HG03064 (cell line): ENCODE measurements around the gene MTMR3.

Source experiments
- ATAC-seq: cut with Tn5 transposase; IDR thresholded peaks from one replicate; pipeline ENCODE4 v1.9.1; 2021; ENCODE audit warnings: low read depth; ENCODE audit not compliant: unreplicated experiment

MTMR3 gene

DNA sequence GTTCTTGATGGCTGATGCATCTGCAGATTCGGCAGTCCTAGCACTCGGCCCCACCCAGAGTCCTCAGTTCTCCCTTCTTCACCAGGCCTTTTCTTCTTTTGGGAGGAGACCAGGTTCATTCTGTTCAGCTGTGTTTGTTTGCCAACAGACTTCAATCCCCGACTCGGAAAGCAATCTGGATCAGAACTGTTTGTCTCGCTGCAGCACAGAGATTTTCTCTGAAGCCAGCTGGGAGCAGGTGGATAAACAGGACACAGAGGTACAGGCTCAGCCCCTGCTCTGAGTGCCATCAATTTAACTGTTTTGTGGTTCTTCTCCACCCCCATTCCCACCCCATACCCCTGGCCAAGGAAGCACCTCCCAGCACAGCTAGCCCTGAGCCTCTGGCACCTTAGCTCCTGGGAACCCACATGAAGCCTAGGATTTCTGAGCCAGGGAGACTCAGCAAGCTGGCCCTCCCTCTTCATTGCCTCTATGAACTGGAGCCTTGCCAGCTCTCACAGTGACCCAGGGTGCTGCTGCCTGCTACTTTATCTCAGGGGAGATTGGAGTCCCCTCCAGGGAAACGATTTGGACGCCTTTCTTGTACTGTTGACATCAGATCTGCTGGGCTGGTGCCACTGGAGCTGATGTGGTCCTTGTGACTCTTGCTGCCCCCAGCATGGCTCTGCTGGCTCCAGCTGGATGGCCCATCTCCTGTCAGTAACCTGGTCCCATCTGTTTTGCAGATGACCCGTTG, 139.1 kb downstream of the MTMR3 start:
- ATAC-seq = no peak

GRCh38 chr22:30023099-30023660, 140.2 kb downstream of the MTMR3 start:
- ATAC-seq = no peak

DNA sequence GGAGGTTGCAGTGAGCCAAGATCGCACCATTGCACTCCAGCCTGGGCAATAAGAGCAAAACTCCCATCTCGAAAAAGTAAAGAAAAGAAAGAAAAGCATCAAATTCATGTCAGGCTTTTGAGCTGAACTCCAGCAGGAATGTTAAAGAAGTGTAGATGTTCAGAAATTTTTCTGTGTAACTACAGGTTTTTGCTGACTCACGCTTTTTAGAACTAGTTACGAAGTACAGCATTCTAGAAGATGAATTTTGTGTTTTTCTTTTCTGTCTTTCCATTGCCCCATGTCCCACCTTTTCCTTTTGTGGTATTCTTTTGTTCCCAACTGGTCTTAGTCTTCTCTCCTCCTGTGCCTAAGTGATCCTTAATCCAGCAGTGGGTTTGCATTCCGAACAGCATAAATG, 141.3 kb downstream of the MTMR3 start:
- no peak for ATAC-seq

DNA sequence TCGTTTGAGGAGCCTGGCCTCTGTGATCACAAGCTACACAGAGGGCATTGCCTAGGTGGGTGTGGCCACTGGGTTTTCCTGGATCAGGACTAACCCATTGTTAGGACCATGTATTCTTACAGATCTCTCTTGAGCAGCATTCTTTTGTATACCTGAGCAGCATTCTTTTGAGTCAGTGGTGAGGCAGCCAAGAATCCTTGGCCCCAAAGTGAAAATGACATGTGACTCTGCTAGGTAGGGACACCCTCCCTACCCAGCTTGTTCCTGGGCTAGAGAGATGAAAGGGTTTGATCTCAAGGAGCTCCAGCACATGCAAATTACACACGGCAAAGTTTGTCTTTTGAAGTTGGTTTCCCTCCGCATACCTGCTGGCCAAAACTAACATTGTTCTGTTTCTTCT, 142.2 kb downstream of the MTMR3 start:
- ATAC-seq = no peak

- ATAC-seq = no peak
Measured at GRCh38 chr22:30026756-30027155, 143.8 kb downstream of the MTMR3 start.

DNA sequence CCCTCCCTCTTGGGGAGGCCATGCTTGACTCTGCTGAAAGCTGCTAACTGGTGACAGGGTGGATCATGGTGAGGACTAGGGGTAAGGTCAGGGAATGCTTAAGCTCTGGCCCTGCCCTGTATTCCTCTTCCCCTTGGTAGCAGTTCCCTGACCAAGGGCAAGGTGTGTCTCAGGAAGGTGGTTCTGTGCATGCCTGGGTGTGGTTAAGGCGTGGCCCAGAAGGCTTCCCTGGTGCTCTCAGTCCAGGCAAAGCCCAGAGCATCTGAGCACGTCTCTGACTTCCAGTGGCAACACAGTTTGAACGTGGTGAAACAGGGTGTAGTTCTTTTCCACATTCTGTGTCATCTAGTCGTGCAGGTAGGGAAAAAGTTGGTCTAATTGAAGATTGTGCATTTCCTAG, 144.2 kb downstream of the MTMR3 start:
- ATAC-seq = no peak

DNA sequence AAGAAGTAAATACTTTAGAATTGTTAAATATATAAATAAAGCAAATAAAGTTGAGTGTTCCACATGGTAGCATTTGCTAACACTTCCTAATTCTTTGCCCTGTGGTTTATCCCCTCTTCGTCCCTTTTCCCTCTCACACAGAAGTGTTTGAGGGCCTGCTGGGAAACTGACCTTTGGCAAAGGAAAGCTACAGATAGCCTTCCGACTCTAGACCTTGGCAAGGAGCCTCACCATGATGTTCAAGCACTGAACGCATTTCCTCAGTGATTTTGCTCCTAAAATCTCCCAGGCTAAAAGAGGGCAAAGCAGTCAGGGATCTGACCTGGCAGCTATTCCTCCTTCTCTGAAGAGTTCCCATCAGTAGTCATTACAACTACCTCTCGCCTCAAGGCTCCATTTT, 144.8 kb downstream of the MTMR3 start:
- no peak for ATAC-seq

DNA sequence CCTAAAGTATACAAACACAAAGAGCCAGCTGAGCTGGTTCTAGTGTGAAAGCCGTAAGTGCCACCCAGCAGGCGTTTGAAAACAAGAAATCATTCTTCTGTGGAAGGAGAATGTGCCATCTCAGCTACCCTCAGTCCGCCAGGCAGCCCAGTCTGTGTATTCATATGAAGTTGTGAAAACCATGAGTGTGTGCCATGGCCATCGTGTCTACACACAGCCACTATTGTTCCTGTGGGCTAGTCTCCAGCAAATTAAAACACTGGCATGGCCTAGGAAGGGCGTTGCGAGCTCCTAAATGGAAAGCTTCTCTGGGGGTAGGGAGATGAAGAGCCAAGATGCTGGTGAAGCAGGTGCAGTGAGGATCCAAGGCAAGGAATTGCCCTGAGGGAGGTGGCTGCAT, 145.8 kb downstream of the MTMR3 start:
- no peak for ATAC-seq

DNA sequence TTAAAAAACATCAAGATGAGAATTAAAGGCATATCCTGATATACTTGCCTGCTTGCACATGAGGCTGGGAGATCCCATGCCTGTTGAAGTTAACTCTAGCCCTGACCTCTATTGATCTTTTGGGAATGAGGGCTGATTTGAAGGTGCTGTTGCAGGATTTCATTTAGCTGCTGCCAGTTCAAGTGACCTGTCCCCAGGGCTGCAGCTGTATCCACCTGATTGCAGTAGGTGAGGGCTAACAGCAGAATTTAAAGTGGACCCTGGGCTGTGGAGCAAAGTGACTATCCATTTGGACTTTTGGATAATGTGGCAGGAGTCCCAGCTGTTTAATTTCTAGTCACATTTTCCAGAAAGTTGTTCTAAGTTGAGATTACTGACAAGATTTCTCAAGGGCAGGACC, 146.5 kb downstream of the MTMR3 start:
- ATAC-seq = no peak

GRCh38 chr22:30030329-30030728, 147.4 kb downstream of the MTMR3 start:
- no peak for ATAC-seq

- no peak for ATAC-seq
Measured at GRCh38 chr22:30031328-30031727, 148.4 kb downstream of the MTMR3 start.

DNA sequence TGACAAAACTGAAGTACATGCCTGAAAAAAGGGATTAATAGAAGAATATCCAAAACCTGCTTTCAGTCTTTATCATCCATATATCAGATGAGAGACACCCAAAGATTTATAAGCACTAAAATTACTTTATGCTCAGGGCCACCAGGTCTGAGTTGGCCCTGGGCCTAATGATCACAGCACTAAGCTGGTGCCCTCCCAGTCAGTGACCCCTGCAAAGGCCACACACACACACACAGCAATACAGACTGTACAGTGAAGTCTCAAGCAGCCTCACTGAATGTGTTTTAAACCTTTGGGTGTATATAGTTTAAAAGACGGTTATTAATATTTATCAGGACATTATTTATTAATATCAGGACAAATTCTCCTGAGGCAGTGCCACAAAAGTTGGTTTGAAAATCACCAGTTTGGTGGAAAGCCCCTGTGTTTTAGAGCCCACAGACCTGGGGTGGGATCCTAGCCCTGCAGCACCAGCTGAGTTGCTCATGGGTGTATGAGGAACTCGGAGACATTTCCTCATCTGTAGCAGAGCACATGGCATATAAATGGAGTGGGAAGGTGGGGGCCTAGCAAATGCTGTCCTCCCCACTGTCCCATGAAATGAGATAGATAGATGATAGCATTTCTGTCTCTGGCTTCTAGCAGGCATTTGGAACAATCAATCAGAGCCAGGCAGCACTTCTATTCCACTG, 148.9 kb downstream of the MTMR3 start:
- ATAC-seq = no peak

GRCh38 chr22:30033137-30033536, 150.2 kb downstream of the MTMR3 start:
- ATAC-seq = no peak

DNA sequence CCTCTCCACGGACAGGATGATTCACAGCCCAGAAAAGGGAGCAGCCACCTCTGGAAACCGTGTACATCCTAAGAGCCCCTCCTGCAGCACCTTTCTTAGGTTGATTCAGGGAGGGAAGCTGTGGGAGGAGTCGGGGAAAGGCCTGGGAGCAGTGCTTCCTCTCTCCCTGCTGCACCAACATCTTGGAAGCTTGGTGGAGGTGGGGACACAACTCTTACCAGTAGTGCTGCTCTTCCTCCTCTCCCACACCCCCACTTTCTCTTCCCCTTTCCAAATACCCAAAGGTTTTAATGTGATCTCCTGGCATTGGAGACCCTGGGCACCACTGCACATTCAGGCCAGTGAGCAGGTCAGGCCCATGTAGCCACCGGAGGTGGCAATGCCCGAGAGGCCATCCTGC, 150.9 kb downstream of the MTMR3 start:
- ATAC-seq = no peak

DNA sequence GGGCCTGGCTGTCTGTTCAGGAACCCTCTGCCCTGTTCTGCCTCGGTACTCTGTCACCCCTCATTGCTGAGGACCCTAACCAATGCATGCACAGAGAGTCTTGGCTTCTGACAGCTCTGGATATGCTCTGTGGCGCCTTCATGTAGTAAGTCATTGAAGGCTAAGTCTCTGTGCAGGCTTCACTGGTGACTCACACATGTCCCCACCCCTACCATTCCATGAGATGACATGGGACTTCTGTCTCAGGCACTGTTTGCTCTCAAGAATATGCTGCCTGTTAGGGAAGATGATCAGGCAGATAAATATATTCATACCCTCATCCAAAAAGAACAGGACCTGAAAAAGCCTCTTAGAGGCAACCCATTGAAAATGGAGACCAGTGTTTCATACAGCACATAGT, 153.7 kb downstream of the MTMR3 start:
- no peak for ATAC-seq

GRCh38 chr22:30038219-30038618, 155.2 kb downstream of the MTMR3 start:
- ATAC-seq = no peak

GRCh38 chr22:30040499-30041260, 157.7 kb downstream of the MTMR3 start:
- no peak for ATAC-seq

- ATAC-seq = no peak
Measured at GRCh38 chr22:30041475-30041874, 158.5 kb downstream of the MTMR3 start.

DNA sequence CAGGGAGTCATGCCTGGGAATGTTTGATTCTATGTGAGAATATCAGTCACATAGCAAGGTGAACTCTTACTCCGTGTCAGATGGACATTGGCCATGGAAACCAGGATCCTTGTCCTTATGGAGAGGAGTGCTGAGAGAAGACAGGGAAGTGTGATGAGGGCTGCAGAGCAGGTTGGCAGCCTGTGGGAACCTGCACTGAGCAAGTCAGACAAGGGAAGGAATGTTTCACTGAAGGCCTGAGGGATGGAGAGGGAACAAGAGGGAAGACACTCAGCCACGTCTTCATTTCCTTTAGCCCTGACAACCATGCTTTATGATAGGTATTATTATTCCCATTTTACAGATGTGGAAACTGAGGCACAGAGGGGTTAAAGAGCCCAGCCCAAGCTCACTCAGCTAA, 158.9 kb downstream of the MTMR3 start:
- ATAC-seq = no peak

- no peak for ATAC-seq
Measured at GRCh38 chr22:30043161-30043560, 160.2 kb downstream of the MTMR3 start.

- ATAC-seq = no peak
Measured at GRCh38 chr22:30044369-30044768, 161.4 kb downstream of the MTMR3 start.
